ENCODE results near the gene GUCY1B1.

The GUCY1B1 gene

DNA sequence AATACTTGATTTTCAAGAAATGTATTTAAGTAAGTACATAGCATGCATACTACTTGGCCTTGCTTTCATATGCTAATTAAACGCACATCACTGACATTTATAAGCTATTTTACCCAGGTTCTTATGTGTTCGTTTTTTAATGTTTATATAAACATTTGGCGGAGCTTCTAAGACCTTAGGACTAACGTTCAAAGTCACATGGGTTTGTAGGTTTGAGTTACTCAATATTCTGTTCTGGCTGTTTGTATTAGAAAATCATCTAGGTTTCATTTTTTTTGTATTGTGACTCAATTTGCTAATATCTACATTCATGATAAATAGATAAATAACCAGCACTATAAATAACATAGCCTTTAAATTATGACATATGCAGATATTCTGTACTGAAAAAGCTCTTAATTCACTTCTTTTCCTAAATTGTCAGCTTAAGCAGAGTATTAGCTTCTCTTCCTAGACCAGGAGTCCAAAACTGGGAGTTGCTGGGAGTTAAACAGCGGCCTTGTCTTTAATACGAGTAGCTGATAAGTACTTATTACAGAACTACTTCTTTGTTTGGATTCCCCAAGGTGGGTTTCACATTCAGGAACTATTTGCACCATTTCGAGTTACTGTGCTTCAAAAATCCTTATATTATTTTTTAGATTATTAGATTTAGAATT, 42.0 kb downstream of the GUCY1B1 start:
- no peak overlapping the region for H3K4me3 Mint-ChIP-seq
- no peak overlapping the region for H3K27ac Mint-ChIP-seq
- no peaks in the 10 kb centered on the region for H3K4me1 Mint-ChIP-seq (ENCODE audit: low read depth)
- no peaks in the 10 kb centered on the region for H3K36me3 Mint-ChIP-seq (ENCODE audit: low read depth)
- H3K9me3 Mint-ChIP-seq: no peaks in the 10 kb centered on the region
- H3K27me3 Mint-ChIP-seq: no peaks in the 10 kb centered on the region

GRCh38 chr4:155802190-155802959, 43.6 kb downstream of the GUCY1B1 start:
- Mint-ChIP-seq H3K27ac (no peak overlapping the region), H3K27me3 (no peaks in the 10 kb centered on the region), H3K4me1 (ENCODE audit: low read depth) (no peaks in the 10 kb centered on the region), H3K4me3 (no peak overlapping the region), H3K9me3 (no peaks in the 10 kb centered on the region), H3K36me3 (ENCODE audit: low read depth) (no peaks in the 10 kb centered on the region)

- no peak overlapping the region for H3K4me3 Mint-ChIP-seq
- H3K9me3 Mint-ChIP-seq: no peaks in the 10 kb centered on the region
These were observed 46.2 kb downstream of the GUCY1B1 start for GRCh38 chr4:155805016-155805415.

DNA sequence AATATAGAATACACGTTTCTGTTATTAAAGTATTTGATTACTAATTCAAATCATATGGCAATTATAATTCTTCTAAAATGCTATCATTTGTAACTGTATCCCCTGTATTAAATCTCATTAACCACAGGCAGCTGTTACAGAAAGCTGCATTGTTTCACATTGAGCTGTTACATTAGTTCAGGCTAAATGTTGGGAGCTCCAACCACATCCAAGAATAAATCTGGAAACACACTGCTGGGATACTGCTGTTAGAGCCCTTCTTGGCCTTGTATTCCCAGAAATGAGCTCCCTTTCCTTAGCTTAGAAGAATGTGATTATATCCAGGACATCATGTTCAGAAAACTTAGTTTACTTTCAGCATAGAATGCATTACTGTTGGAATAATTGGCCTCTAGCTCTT, 48.2 kb downstream of the GUCY1B1 start:
- no peaks in the 10 kb centered on the region for H3K27me3 Mint-ChIP-seq
- H3K27ac Mint-ChIP-seq: no peak overlapping the region
- H3K4me3 Mint-ChIP-seq: no peak overlapping the region
- H3K9me3 Mint-ChIP-seq: no peaks in the 10 kb centered on the region
- H3K4me1 Mint-ChIP-seq (ENCODE audit: low read depth): no peaks in the 10 kb centered on the region
- H3K36me3 Mint-ChIP-seq (ENCODE audit: low read depth): no peaks in the 10 kb centered on the region

More at GRCh38 chr4:155805016-155805415, 46.2 kb downstream of the GUCY1B1 start:
- Mint-ChIP-seq H3K27me3 (no peaks in the 10 kb centered on the region), H3K27ac (no peak overlapping the region), H3K36me3 (ENCODE audit: low read depth) (no peaks in the 10 kb centered on the region), H3K4me1 (ENCODE audit: low read depth) (no peaks in the 10 kb centered on the region)

DNA sequence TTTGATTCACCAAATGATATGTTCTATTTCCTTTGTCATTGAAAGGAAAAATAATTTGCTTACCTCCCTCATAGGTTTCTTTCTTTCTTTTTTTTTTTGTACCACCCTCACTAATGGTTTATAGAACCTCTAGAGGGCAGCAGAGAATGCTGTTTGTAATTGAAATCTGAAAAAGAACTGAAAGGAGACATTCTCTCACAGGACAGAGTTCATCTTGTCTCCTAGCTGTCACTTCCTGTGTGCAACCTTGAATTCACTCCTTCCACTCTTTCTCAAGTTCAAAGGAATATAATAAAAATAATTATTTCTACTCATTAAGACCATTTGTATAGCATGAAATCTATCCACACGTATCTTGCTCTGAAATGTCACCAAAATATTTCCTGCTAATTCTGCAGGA, 51.0 kb downstream of the GUCY1B1 start:
- H3K36me3 Mint-ChIP-seq (ENCODE audit: low read depth): no peaks in the 10 kb centered on the region
- H3K27ac Mint-ChIP-seq: no peak overlapping the region
- no peaks in the 10 kb centered on the region for H3K9me3 Mint-ChIP-seq
- peaks cover 3% of the 10 kb centered on the region for H3K27me3 Mint-ChIP-seq
- no peaks in the 10 kb centered on the region for H3K4me1 Mint-ChIP-seq (ENCODE audit: low read depth)
- H3K4me3 Mint-ChIP-seq: no peak overlapping the region

DNA sequence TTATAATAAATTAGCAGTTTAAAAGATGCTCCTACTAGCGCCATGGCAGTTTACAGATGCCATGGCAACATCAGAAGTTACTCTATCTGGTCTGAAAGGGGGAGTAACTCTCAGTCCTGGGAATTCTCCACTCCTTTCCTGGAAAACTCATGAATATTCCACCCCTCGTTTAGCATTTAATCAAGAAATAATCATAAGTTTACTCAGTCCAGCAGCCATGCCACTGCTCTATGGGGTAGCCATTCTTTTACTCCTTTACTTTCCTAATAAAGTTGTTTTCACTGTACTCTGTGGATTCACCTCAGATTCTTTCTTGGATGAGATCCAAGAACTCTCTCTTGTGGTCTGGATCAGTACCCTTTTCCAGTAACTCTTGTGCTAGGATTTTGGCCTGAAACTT, 52.3 kb downstream of the GUCY1B1 start:
- Mint-ChIP-seq H3K9me3 (no peaks in the 10 kb centered on the region), H3K4me3 (no peak overlapping the region), H3K4me1 (ENCODE audit: low read depth) (no peaks in the 10 kb centered on the region), H3K27ac (no peak overlapping the region), H3K27me3 (peaks cover 4% of the 10 kb centered on the region), H3K36me3 (ENCODE audit: low read depth) (no peaks in the 10 kb centered on the region)

DNA sequence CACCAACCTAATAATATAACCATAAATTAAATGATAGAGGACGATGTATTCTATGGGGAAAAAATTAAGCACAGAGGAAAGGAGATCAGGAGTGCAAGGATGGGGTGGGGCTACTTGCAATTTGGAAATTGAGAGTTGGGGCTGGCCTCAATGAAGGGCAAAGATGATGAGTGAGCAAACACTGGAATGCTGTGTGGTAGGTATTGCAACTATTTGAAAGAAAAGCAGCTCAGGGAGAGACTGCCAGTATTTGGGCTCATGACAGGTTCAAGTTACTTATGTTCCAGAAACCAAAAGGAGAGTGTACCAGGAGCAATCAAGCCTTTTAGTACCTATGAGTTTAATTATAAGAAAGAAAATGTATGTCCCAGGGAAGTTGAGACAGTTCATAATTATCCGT, 59.8 kb downstream of the GUCY1B1 start:
- Mint-ChIP-seq H3K27me3 (peaks cover 27% of the 10 kb centered on the region), H3K4me3 (no peak overlapping the region), H3K36me3 (ENCODE audit: low read depth) (no peaks in the 10 kb centered on the region), H3K9me3 (no peaks in the 10 kb centered on the region), H3K4me1 (ENCODE audit: low read depth) (no peaks in the 10 kb centered on the region), H3K27ac (no peak overlapping the region)

- Mint-ChIP-seq H3K4me3 (no peak overlapping the region), H3K4me1 (ENCODE audit: low read depth) (no peaks in the 10 kb centered on the region), H3K27me3 (peaks cover 27% of the 10 kb centered on the region), H3K36me3 (ENCODE audit: low read depth) (no peaks in the 10 kb centered on the region), H3K9me3 (no peaks in the 10 kb centered on the region), H3K27ac (no peak overlapping the region)
These were observed 60.2 kb downstream of the GUCY1B1 start for GRCh38 chr4:155819066-155819465.

DNA sequence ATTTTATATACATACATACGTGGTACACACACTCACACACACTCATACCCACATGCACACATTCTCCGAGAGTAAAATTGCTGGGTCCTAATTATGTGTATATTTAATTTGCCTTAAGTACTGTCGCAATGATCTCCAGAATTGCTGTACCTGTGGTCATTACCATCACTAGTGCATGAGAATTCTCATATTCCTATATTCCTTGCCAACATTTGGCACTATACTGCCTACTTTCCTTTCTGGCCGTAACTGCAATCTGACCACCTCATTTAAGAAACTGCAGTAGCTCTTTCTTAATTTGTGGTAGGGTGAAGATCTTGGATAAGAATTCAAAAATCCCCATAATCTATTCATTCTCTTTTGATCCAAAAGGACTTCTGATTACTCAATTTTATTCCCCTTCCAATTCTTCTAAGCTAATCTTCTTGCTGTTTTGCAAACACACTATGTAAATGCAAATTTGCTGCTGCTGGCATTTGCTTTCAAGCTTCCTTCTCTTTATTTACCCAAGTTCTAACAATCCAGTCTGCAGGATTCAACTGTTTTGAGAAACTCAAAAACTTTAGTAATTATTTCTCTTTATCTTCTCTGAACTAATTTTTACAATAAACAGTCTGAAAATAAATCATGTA, 62.2 kb downstream of the GUCY1B1 start:
- Mint-ChIP-seq H3K9me3 (no peaks in the 10 kb centered on the region), H3K4me1 (ENCODE audit: low read depth) (no peaks in the 10 kb centered on the region), H3K27me3 (peaks cover 39% of the 10 kb centered on the region), H3K36me3 (ENCODE audit: low read depth) (no peaks in the 10 kb centered on the region), H3K27ac (no peak overlapping the region), H3K4me3 (no peak overlapping the region)

DNA sequence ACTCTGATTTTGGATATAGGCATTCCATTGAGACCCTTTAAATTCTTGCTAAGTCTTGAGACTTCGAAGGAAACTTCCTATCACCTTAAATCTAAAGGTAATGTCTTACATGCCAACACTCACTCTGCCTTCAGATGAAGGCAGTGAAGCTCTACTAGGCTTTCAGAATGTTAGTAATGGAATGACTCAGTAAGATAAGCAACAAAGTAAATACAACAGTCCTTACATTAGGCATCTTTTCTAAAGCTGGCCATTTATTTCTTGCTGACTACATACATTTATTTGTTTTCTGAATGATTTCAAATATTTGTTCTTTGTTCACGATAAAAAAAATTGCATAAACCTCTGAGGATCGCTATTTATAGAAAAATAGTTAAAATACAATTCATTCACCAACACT, 63.8 kb downstream of the GUCY1B1 start:
- no peak overlapping the region for H3K27ac Mint-ChIP-seq
- H3K36me3 Mint-ChIP-seq (ENCODE audit: low read depth): no peaks in the 10 kb centered on the region
- no peaks in the 10 kb centered on the region for H3K4me1 Mint-ChIP-seq (ENCODE audit: low read depth)
- peaks cover 30% of the 10 kb centered on the region for H3K27me3 Mint-ChIP-seq
- no peak overlapping the region for H3K4me3 Mint-ChIP-seq
- H3K9me3 Mint-ChIP-seq: no peaks in the 10 kb centered on the region

GRCh38 chr4:155828628-155829027, 69.8 kb downstream of the GUCY1B1 start:
- H3K4me3 Mint-ChIP-seq: no peak overlapping the region

DNA sequence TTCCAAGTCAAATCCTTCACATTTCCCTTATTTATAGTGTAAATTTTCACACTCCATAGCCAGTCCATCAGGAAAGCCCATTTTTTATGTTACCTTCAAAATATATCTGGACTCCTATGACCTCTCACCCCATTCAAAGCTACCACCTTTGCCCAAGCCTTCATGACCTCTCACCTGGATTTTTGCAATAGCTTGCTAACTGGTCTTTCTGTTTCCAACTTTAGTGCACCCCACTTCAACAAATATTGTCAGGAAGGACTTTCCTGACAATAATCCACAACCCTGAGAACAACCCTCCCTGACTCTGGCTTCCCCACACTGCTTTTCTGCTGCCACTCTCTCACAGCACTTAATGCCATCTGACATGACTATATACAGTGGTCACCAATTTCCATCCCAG, 73.8 kb downstream of the GUCY1B1 start:
- Mint-ChIP-seq H3K27me3 (peaks cover 11% of the 10 kb centered on the region), H3K36me3 (ENCODE audit: low read depth) (no peaks in the 10 kb centered on the region), H3K4me3 (no peak overlapping the region), H3K9me3 (no peaks in the 10 kb centered on the region), H3K27ac (no peak overlapping the region), H3K4me1 (ENCODE audit: low read depth) (no peaks in the 10 kb centered on the region)

More at GRCh38 chr4:155828628-155829027, 69.8 kb downstream of the GUCY1B1 start:
- peaks cover 18% of the 10 kb centered on the region for H3K27me3 Mint-ChIP-seq
- H3K36me3 Mint-ChIP-seq (ENCODE audit: low read depth): no peaks in the 10 kb centered on the region
- H3K4me1 Mint-ChIP-seq (ENCODE audit: low read depth): no peaks in the 10 kb centered on the region
- no peaks in the 10 kb centered on the region for H3K9me3 Mint-ChIP-seq
- no peak overlapping the region for H3K27ac Mint-ChIP-seq

GRCh38 chr4:155837203-155837796, 78.5 kb downstream of the GUCY1B1 start:
- Mint-ChIP-seq H3K27me3 (peaks cover 16% of the 10 kb centered on the region), H3K9me3 (no peaks in the 10 kb centered on the region), H3K27ac (no peak overlapping the region), H3K4me1 (ENCODE audit: low read depth) (no peaks in the 10 kb centered on the region), H3K36me3 (ENCODE audit: low read depth) (no peaks in the 10 kb centered on the region), H3K4me3 (no peak overlapping the region)

DNA sequence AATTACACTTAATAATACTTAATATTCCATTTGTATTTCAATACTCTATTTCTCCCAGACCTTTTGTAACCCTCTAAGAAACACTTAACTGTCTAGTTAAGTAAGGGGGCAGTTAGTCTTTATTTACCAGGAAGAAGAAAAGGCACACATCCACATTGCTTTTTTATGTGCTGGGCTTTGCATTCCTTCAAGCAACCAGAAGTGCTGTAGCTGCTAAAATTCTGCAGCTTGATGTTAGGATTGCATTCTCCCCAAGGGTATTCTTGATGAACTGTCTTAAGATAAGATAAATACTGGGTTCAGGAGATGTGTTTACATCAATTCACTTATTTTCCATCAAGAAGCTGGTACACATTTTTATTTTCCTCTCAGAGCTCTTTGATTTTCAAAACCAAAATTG, 83.3 kb downstream of the GUCY1B1 start:
- Mint-ChIP-seq H3K9me3 (no peaks in the 10 kb centered on the region), H3K27me3 (peaks cover 12% of the 10 kb centered on the region), H3K27ac (no peak overlapping the region), H3K4me1 (ENCODE audit: low read depth) (no peaks in the 10 kb centered on the region), H3K4me3 (no peak overlapping the region), H3K36me3 (ENCODE audit: low read depth) (no peaks in the 10 kb centered on the region)

DNA sequence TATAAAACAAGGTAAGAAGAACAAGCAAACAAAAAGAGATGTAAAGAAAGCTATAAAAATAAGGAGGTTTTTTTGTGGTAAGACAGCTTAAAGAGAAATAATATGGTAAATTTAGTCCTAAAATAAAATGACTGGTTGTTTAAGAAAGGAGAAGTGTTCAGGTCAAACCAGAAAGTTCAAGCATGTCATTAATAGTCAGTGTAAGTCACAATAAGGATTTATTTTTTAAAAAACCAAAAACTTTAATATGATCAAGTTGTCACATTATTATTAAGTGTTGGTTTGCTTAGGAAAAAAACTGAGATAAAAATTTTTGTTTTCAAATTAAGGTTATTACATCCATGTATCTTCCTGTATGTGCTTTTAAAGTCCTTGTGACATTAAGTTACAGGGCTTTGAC, 88.1 kb downstream of the GUCY1B1 start:
- Mint-ChIP-seq H3K36me3 (ENCODE audit: low read depth) (no peaks in the 10 kb centered on the region), H3K4me1 (ENCODE audit: low read depth) (no peaks in the 10 kb centered on the region), H3K4me3 (no peak overlapping the region), H3K27me3 (peaks cover 5% of the 10 kb centered on the region), H3K27ac (no peak overlapping the region), H3K9me3 (peaks cover 5% of the 10 kb centered on the region)

Data from stimulated activated naive CD8-positive, alpha-beta T cell treated with anti-CD3 and anti-CD28 coated beads, Interleukin-15, Interleukin-2, amounts not matched to agents 100 ng/mL and 50 ng/mL, for 24 hours (primary cell).